A172 (cell line): ENCODE measurements around the gene PRDM16. TPM values are rescaled to one million over a fixed set of nuclear protein-coding genes. Genes with fewer than 3 reads are reported as not detected.

ENCODE experiments used
- DNase-seq: peaks from one replicate; pipeline ENCODE4 v3.0.0-alpha.2; 2015; ENCODE audit warnings: low spot score
- total RNA-seq: library from RNA; depleted of rRNA; stranded (reverse); fragments of >200 nt; shearing (Covaris generic); gene quantifications from 2 replicates; pipeline ENCODE4 v1.2.3, GENCODE V29; 2014

The PRDM16 gene
- total RNA-seq, 1 experiment from 2014 or later: 0.84 TPM

GRCh38 chr1:3408751-3409266 is 339.8 kb downstream of the PRDM16 start:
- DNase-seq: no peak

DNA sequence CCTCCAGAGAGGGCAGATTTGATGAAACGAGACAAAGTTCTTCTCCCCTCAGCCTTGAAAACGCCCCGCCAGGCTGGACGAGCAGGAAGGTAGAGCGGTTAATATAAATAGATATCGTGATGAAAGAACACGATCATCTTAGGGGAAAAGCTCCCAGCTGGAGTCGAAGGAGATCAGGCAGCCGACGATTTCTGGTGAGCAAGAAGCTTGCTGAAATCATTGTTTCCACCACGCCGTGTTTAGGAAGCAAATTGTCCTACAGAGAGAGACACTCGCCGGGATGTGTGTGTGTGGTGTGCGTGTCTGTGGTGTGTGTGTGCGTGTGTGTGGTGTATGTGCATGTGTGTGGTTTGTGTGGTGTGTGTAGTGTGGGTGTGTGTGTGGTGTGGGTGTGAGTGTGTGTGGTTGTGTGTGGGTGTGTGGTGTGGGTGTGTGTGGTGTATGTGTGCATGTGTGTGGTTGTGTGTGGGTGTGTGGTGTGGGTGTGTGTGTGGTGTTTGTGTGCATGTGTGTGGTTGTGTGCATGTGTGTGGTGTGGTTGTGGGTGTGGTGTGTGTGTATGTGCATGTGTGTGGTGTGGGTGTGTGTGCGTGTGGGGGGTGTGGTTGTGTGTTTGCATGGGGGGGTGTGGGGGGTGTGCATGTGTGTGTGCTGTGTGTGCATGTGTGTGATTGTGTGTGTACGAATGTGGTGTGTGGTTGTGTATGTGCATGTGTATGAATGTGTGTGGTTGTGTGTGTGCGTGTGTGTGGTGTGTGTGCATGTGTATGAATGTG is 340.6 kb downstream of the PRDM16 start:
- DNase-seq: no peak

- DNase-seq: peak; percentile 55
These were observed 341.3 kb downstream of the PRDM16 start for GRCh38 chr1:3410142-3410925.

GRCh38 chr1:3411806-3412205 is 342.8 kb downstream of the PRDM16 start:
- no peak for DNase-seq

GRCh38 chr1:3412376-3412775 is 343.4 kb downstream of the PRDM16 start:
- DNase-seq: no peak

GRCh38 chr1:3413975-3414710 is 345.1 kb downstream of the PRDM16 start:
- DNase-seq: no peak

DNA sequence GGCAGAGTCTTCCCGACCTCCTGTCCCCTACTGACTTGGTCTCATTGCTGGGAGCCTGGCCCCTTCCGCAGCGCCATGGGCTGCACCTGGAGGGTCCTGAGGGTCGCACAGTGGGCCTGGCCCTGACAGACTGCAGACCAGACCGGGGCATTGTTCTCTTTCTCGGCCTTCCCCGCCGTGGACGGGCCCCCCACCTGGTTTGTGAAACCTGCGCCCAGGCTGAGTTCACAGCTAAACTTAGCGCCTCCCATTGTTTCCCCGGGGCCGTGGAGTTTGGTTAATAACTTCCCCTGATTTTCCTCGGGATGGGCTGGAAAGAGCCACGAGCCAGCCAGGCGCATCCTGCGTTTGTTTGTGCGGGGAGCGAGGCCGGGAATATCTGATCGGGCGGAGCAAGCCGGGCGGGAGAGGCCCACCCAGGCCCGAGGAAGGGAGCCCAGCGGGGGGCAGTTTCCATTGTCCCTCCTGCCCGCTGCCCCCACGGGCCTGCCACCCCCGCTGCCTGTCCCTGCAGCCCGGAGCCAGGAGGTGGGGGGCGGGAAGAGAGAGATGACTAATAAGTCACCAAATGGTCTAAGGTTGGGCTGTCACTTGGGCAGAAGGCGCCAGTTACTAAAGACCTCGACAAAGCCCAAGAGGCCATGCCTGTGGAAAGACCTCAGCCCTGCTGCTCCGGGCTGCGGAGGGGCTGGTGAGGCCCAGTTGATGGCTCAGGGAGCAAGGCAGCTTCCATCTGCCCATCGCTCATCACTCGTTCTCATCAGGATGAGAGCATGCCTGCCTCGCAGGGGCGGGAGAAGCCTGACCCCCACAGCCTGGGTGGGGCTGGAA is 346.5 kb downstream of the PRDM16 start:
- DNase-seq: no peak

DNA sequence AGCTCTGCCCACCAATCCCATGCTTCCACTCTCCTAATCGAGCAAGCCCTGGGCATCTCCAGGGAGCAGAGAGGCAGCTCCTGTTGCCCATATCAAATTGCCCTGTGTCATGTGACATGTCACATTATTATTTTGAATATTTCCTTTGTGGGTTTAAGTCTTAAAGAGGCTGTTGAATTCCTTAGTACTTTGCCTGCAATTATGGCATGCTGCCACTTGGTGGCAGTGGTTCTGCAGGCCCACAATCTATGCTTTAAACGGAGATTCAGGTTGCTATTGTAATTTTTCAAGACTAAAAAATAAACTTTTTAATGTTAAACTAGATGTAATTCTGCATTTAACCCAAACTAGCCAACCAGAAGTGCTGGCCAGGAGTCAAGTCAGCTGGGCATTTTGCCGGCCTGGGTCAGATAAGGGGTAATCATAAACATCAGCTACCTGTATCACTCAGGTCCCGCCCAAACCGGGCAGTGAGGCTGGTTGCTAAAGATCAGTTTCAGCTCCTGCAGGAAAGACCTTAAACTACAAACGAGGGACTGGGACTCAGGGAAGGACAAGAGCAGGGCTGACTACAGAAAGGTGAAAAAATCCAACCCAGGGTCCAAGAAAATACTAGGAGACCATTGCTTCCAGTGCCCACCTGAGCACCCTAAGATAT is 348.2 kb downstream of the PRDM16 start:
- DNase-seq: no peak

- no peak for DNase-seq
These were observed 348.9 kb downstream of the PRDM16 start for GRCh38 chr1:3417934-3418333.

- no peak for DNase-seq
These were observed 349.6 kb downstream of the PRDM16 start for GRCh38 chr1:3418600-3418999.

GRCh38 chr1:3419415-3420204 is 350.6 kb downstream of the PRDM16 start:
- DNase-seq: peak; percentile 59

DNA sequence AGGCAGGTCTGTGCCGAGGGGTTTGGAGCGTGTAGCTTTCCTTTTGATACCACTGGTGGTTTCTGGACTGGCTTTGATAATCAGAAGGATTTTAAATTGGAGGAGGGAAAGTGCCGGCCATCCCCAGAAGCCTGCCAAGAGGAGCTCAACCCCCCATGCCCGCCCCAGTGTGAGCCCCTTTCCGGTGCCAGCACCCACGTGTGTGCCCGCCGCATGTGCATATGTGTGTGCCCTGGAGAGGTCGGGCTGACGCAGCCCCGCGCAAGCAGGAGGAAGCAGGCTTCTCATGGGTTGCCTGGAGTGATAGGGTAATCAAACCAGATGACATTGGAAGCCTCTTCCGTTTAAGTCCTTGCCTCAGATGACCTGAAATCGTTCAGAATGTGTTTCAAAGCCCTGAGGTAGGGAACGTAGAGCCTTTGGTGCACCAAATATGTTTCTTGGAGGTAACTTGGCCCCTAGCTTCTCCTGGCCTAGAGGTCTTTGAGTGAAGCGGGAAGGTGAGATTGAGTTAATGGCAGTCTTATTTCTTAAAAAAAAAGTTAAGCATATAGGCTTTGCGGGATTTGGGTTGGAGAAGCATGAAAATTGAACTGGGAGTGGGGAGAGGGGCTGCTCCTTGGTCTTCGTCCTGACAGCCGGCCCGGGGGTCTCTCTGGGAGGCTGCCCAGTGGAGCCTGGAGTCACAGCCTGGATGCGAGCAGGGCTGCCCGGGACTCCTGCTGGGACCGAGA is 351.4 kb downstream of the PRDM16 start:
- DNase-seq: no peak

DNA sequence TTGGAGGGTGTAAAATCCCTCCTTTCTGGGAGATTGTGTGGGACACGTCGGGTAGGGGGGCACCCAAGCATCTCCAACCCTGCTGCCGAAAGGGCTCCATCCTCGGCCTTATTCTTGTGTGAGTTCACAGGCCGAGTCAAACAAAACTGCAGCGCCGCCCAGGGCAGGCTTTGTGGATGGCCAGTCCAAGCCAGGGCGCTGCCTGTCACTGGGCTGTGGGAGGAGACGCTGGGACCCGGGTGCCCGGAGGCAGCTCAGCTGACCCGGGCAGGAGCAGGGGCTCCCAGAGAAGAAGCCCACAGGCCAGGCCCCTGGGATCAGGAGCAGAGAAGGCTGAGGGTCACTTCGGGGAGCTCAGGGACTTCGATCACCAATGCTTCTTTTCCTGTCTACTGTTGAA is 353.6 kb downstream of the PRDM16 start:
- no peak for DNase-seq

DNA sequence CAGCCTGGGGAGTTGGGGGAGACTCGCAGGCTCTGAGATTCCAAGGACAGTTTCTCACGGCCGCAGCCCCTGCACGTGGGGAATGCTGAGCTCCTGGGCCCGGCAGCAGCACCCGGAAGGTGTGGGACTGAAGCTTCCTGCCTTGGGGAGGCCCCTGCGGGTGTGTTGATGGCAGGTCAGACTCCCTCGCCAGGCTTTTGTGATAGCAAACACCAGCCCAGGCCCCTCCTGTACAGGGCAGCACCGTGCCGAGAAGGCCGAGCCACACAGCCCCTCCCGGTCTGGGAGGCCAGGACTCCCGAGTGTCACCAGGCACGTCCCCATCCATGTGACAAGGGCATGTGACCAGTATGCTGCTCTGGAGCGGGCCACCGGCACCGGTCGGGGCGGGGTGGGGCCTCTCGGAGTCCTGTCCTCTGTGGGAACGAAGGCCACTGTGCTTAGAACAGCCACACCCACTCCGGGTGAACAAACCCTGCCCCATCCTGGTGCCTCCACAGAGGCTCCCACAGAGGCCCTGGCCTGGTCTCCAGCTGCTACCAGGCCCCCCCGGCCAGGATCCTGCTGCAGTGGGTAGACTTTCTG is 354.3 kb downstream of the PRDM16 start:
- DNase-seq: no peak

DNA sequence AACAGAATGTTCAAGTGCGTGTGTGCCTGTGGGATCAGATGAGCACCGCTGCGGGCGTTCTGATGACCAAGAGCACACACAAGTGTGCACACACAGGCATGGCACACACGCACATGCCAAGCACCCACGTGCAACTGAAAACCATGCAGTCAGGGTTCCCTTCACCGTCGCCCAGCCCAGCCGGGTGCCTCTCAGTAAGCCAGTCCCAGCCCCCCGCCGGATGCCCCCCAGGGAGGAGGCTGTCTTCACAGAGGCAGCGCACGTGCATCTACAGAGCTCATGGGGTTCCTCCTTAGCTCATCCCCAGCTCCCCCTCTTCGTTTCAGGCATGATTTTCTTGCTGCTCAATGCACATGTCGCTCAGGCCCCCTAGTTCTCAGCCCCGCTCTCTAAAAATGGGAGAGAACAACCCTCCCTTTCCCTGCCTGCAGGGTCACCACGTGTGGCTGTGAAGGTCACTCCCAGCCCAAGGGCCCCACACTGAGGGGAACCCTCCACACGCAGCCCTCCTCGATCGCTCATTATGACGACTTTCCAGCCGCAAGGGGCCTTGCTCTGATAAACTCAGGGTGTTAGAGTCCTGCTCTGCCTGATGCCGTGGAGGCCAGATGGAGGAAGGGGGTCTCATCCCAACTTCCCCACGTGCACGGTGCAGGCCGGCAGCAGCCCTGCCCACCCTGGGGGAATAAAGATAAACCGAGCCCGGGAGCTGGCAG is 355.1 kb downstream of the PRDM16 start:
- no peak for DNase-seq

DNA sequence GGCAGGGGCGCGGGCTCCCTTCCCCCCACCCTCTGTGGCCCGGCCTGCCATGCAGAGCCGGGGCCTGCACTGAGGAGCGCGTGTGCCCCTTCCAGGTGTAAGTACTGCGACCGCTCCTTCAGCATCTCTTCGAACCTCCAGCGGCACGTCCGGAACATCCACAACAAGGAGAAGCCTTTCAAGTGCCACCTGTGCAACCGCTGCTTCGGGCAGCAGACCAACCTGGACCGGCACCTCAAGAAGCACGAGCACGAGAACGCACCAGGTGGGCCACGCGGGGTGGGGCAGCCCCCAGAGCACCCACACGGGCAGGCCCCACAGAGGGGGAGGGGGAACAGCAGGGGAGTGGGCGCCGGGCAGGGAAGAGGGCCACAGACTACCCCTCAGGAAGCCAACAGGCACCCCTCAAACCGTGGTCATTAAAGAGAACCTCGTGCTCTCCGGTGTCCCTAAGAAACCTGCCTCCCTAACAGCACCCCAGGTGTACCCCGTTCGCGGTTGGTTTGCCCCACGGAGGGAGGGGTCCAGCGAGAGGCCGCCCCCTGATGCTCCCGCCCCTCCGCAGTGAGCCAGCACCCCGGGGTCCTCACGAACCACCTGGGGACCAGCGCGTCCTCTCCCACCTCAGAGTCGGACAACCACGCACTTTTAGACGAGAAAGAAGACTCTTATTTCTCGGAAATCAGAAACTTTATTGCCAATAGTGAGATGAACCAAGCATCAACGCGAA is 356.6 kb downstream of the PRDM16 start:
- DNase-seq: no peak

DNA sequence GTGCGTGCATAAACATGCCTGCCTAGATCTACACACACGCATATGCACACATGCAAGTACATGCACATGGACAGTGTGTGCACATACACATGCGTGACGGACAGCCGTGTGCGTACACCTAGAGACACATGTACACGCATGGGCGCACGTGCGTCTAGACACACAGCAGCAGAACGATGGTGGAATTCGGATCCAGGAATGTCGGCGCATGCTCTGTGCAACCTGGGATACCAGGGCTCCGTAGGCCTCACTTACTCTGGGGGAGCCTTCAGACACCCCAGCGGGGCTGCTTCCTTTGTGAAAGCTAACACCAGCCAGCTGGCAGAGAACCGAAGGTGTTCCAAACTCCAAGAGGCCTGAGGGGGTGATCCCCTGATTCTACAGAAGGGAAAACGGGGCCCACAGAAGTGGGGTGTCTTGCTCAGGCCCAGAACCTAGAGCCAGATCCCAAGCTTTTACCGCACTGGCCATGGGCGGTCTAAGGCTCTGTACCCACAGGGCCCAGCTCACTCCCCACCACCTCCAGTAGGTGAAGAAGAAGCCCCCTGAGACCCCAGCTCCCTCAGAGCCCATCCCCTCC is 358.0 kb downstream of the PRDM16 start:
- no peak for DNase-seq
